Right ventricle myocardium inferior (tissue), 1 donor: ENCODE measurements around the gene TPP2. TPM values are rescaled to one million over a fixed set of nuclear protein-coding genes. Genes with fewer than 3 reads are reported as not detected.

ENCODE experiments used
- ATAC-seq: fragments of 200-7000 bp; cut with Tn5 transposase; one replicate; pipeline ENCODE4 v1.9.1; 2020; ENCODE audit warnings: mild to moderate bottlenecking, moderate library complexity
- DNase-seq: peaks from one replicate; pipeline ENCODE4 v3.0.0; 2021; ENCODE audit errors: missing footprints
- intact Hi-C: fragments of 100-400 bp; cut with DNase I; formaldehyde crosslinking; loops from one replicate; pipeline ENCODE4 v1.11.0; 2022
- total RNA-seq: library from RNA; stranded (reverse); fragmentation: NEBNext Ultra II Directional; extraction: Animal tissue kit (Norgen Biotek cat#: 25700); gene quantifications from one replicate; pipeline ENCODE4 v1.2.1, GENCODE V29; 2021
- donor health status: DM: no; HTN: yes; CAD: no; lungs with severe emphysema.

TPP2 gene
- total RNA-seq, 1 donor from 2014 or later: 29.9 TPM

DNA sequence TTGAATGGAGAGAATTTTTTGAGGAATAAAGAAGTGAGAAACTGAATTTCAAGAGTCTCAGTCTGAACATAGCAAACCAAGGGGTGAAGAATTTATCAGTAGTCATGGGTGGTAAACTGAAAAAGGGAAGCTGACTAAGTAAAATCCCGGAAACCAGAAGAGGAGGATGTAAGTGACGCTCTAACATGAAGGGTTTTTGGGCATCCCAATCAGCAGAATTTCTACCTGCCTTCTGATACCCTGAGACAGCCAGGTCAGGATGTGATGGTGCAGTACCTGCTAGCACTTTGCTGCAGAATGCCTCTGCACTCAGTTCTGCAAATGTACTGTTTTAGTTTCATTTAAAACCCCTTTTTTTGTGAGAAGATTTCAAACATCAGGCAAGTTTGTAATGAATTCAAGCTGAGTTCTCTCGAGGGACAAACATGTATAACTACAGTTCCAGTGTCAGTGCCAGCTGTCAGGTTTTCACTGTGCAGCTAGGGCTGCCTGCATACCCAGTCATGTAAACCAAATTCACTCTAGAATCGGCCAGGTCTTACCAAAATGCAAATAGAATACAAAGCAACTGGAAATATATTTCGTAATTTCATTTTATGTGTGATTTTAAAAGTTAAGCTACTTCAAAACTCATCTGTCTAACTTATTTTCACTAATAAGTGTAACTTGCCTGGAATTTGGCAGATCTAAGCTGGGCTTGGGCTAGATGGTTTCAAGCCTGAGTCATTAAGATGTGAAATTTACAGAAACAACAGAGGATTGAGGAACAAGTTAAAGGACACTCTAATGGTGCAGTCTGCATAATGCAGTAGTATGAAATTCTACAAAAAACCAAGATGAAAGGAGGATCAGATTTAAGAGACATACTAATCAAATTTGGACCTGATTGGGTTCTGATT is 84.3 kb downstream of the TPP2 start:
- intact Hi-C loops: no loop called here
- no peak for ATAC-seq
- no peak for DNase-seq

DNA sequence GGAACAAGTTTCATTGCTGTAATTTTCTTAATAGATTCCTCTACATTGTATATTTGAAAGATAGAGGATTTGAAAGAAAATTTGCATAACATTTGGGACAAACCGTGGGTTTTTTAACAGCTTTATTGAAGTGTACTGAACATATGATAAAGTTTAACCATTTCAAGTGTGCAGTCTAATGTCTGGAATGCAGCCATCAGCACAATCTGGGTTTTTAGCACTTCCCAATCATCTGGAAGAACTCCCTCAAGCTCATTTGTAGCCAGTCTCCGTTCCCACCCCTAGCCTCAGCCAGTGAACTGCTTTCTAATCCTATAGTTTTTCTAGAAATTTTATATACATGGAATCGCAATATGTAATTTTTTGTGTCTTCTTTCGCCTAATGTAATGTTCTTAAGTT is 85.4 kb downstream of the TPP2 start:
- DNase-seq (no peak), ATAC-seq (no peak)
- intact Hi-C loops: no loop called here

DNA sequence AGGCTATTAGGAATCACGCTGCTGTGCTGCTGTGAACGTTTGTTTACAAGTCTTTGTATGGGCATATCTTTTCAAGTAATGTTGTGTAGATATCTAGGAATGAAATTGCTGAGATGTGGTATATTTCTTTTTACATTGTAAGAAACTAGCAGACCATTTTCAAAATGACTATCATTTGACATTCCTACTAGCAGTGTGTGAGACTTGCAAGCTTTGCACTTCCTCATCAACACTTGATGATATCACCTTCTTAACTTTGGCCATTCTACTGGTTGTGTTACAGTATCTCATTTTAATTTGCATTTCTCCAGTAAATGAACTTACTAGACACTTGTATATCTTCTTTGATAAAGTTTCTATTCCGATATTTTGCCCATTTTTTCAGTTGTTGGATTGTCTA is 85.9 kb downstream of the TPP2 start:
- no peak for ATAC-seq

DNA sequence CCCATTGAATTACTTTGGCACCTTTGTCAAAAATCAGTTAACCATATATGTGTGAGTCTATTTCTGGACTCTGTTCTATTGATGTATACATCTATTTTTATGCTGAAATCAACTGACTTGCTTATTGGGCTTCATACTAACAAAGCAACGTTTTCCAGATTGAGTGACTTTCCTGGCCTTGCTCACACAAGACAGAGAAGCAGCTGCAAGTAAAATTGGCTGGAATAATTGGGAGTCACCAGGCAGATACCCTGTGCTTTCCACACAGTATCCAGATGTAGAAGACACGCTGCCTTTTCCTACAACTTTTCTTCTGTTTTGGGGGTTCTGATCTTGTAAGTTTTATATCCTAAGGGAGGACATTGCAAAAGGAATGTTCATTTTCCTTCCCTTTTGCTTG is 86.9 kb downstream of the TPP2 start:
- intact Hi-C loops: no loop called here
- DNase-seq (no peak), ATAC-seq (no peak)

More for the DNA sequence above, 85.9 kb downstream of the TPP2 start:
- intact Hi-C loops: no loop called here
- no peak for DNase-seq

DNA sequence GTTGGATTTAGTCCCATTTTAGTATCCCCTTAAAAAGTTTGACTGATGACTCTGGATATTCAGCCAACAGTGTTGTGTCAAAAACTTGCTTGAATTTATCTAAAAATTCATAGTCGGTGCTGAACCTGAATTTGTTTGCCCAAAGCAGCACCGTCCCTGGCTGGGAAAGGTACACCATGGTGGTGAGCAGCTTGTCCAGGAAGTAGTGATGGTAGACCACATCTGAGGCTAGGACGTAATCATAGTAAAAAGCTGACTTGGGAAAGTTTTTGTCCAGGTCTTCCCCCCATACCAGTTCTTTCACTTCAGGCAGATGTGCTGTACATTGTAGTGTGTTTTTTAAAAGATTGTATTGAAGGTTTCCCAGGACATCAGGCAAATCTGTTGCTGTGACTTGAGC is 89.2 kb downstream of the TPP2 start:
- DNase-seq (no peak), ATAC-seq (no peak)
- intact Hi-C loops: no loop called here

DNA sequence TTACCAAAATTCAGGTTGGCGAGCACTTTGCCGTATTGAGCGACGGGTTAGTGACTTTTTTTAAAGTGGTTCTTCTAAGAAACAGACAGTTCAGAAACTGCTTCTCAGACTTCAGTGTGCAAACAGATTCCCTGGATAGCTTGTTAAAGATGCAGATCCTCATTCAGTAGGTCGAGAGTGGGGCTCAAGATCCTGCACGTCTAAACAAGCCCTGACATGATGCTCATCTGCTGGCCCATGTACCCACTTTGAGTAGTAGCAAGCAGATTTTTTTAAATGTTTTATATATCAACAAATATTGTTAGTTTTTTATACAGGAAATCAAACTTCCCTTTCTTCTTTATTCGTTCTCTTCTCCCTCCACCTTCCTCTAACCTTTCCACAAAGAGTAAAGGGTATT is 90.7 kb downstream of the TPP2 start:
- no peak for ATAC-seq
- intact Hi-C loops: no loop called here

DNA sequence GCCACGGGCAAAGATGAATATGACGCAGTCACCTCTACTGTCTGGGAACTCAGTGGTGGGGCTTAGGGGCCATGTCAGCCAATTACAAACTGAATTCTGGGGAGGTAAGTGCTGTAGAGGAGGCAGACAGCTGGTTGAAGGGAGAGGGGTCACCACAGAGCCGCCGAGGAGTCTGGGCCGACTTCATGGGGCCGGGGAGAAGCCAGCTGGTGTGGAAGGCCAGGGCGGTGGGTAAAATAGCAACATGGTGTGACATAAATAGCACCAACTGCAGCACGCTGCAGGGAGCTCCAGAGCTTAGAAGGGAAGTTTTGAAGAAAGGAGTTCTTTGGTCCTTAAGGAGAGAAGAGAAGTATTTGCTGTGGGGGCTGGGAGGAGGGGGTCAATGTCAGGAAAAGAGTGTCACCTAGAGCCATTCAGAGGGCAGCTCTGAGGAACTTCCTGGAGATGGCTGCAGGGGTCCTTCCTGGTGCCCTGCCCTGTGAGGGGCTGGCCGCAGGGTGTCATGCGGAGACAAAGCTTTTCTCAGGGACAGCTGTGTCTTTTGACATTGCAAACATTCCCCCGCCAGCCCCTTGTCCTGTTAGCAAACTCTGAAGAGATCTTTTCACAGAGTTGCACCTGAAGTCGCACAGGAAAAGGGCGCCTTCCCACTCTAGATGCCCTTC is 91.7 kb downstream of the TPP2 start:
- no peak for ATAC-seq
- no peak for DNase-seq
- intact Hi-C loops: no loop called here

More for the DNA sequence above, 90.7 kb downstream of the TPP2 start:
- no peak for DNase-seq

DNA sequence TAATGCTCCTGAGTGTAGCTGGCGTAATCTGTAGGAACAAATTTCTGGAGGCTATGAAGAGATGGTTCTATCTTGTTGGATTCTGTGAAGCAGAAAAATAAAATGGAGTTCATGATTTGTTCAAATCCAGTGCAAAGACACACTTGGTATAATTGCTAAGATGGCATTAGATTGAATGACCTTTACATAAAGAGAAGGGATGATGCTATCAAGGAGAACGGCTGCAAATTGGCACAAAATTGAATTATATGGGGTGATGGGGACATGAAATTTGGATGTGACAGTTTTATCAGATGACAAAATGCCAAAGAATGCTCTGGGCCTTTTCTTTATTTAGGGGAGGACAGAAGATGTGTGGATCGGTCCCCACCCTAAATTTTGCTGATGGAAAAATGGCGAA is 94.1 kb downstream of the TPP2 start:
- intact Hi-C loops: no loop called here
- DNase-seq (no peak), ATAC-seq (no peak)

DNA sequence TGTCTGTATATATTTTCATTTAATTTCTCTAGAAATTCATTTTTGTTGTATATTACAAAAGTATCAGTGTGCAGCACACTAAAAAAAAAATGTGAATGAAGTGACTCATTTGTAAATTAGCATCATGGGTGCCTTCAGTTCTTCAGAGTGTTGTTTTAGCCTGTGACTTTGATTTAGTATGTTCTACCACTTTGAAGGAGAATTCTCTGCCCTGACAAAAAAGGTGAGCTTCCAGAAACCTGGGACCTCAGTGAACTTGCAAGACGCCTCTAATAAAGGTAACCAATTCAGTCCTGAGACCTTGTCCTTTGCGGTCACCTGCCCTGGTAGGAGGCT is 95.7 kb downstream of the TPP2 start:
- intact Hi-C loops: no loop called here
- ATAC-seq (no peak), DNase-seq (no peak)

DNA sequence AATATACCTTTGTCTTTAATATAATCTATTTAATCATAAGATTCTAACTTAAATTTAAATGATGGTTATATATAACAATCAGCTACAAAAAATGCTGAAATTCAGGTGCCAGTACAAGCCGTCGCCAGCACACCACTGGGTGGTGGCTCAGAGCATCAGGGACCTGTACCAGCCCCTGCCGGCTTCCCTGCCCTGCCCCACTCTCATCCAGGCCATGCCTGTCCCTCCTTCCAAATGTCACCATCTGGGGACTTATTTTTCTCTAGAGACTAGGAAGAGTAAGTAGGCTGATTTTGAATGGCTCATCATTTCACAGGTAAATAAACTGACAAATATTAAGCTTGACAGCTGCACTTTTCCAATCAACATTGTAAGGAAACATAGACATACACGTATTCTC is 96.5 kb downstream of the TPP2 start:
- intact Hi-C loops: no loop called here
- DNase-seq: no peak
- no peak for ATAC-seq

DNA sequence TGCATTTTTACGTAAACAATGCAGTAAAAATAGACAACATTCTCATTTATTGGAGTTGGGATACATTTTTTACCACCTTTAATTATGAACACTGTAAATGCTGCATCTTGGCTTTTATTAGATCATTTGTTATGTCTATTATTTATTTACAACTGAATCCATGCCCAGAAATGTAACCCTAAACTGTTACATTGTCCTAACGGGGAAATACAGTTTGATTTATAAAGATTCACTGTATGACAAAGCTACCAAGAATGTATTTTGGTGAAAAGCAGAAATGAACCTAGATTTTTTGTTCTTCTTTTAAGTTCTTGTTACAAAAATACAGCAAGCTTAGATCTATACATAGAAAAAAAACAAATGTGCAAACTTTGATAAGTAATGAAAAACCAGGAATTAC is 97.0 kb downstream of the TPP2 start:
- intact Hi-C loops: no loop called here
- ATAC-seq: no peak
- DNase-seq: no peak

DNA sequence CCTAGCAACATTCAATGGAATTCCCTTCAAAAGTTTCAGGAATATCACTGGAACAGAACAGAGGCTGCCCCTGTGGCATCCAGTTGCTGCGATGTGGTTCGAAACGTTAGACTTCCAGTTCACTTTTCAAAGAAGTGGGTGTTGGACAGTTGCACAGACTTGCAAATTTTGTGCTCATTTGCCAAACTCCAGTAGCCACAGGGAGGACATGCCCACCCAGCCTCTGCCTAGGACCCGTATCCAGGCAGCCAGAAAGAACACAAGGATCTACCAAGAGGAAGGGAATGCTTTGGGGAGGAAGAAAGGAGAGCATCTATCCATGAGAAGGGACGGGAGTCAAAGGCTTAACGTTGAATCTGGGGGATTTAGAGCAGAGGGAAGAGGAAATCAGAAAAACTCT is 98.2 kb downstream of the TPP2 start, which contains the start of gene METTL21C:
TSS of gene METTL21C (minus strand) at position 108 of the 400 bp plus-strand sequence. CDS start 546 bp downstream, outside the sequence.
- ATAC-seq (no peak), DNase-seq (no peak)
- intact Hi-C loops: no loop called here

DNA sequence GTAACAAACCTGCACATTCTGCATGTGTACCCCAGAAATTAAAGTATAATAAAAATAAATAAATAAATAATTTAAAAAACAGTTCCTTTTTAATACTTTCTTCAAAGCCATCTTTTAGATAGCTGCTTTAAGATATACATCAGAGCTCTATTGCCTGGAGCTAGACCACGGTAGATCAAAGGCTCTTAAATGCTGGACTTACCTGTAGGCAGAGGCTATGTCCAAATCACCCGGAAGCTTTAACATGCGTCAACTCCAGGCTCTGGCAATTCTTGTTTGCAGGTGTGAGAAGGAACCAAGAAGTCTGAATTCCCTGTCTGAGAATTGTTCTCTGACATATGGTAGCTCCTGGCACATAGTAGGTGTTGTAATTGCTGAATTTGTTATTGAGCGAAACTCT is 99.7 kb downstream of the TPP2 start:
- intact Hi-C loops: no loop called here
- ATAC-seq (no peak), DNase-seq (no peak)

DNA sequence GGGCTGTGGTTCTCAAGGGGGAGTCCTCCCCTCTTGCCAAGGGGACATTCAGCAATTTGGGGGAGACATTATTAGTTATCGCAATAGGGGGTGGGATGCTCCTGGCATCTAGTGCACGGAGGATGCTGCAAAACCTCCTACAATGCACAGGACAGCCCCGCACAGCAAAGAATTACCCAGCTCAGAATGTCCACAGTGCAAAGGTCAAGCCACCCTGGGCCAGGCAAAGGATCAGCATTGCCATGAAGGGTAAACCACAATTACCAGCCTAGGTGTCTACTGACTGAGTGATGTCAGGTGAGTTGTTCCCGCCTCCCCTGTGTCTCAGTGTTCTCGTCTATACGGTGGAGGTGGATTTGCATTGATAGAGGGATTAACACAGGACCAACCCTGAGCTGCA is 100.5 kb downstream of the TPP2 start:
- intact Hi-C loops: no loop called here
- ATAC-seq: no peak
- no peak for DNase-seq

DNA sequence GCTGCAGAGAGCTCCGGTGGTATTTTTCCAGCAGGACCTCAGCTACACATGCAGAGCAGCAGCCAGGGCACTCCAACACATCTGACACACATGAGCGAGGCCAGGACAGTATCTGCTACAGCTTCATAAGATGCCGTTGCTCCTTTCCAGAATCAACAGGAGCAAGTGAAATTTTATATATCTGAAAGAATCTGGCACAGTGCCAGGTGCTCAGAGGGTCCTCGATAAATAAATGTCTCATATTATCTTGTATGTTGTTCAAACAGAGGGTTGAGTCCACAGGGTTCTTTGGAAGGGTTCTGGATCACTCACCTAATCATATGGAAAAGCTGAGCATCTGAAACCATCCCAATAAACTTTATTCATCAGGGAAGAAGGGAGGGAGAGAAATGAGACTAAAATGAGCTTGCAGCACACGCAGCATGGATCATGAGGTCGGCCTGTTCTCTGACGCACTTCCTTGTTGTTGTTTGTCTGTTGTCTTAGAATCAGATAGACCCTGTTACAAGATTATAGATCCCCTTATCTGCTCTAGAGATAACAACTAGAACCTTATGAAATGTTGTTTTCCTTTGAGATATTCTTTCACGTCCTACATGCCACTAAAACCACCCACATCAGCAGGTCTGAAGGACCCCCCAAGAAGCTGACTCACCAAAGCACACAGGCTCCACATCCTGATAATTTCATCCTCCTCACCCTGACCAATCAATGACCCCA is 101.3 kb downstream of the TPP2 start:
- intact Hi-C loops: no loop called here
- no peak for DNase-seq
- no peak for ATAC-seq

DNA sequence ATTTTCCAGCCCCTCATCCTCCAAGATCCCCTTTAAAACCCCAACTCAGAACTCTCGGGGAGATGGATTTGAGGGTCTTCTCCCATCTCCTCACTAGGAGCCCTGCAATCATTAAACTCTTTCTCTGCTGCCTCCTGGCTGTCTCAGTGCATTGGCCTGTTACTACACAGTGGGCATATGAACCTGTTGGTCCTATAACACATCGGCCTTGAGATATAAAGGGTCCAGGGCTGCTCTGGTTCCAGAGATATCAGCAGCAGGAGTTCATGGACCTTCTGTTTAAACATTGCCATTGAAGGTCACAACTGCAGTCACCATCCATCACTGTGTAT is 101.8 kb downstream of the TPP2 start:
- intact Hi-C loops: no loop called here
- ATAC-seq (no peak), DNase-seq (no peak)

DNA sequence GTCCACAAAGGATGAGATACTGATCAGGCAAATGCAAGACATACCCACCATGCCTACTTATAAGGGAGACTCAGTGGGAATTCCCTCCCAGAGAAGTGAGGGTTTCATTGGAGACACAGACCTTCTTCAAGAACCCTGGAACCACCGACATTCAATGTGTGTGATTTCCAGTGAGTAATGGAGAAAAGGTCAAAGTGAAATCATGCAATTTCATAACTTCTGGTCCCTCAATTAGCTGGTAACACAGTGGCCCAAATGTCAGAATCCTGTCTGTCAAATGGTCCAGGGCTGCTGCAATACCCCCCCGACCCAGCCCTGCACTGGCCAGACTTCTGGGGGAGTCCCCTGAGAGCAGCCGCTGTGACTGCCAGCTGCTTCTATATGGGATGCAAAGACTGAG is 102.7 kb downstream of the TPP2 start:
- ATAC-seq (no peak), DNase-seq (no peak)
- intact Hi-C loops: no loop called here

DNA sequence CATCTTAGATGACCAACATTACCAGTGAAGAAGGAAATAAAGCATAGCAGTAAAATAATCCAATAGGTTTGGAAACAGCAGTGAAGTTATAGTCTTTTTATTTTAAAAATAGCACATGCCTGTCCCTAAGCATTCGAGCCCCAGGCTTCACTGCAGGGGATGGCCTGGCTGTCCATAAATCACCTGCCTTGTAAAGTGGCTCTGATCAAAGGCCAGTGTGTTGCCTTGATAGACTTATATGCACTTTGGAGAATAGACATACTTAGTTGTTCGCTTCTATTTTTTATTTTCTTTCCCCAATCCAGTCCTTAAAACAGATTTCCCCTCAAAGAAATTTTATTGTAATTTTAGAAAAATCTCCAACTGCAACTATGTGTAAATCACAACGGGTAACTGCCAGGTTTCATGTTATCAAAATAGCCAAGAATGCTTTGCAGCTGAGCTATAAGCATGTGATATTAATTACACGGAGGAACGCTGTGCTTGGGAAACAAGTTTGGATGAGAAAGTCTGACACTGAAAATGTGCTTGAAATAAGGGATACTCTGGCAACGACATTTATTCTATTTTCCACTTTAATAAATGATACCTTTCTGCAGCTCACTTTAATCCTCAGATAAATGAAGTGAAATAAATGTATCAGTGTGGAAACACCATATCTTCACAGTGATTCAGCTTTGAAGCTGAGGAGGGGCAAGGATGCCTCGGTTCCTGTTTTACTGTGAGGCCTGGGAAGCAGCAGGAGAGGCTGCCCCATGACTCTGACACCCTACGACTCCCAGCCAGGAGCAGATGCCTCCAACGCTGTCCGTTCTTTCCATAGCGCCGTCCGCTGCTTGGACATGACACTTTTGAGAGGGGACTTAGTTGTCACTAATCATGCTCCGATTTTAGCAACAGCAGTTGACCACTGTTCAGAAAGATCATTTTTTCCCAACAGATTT is 103.6 kb downstream of the TPP2 start:
- ATAC-seq (no peak), DNase-seq (no peak)

DNA sequence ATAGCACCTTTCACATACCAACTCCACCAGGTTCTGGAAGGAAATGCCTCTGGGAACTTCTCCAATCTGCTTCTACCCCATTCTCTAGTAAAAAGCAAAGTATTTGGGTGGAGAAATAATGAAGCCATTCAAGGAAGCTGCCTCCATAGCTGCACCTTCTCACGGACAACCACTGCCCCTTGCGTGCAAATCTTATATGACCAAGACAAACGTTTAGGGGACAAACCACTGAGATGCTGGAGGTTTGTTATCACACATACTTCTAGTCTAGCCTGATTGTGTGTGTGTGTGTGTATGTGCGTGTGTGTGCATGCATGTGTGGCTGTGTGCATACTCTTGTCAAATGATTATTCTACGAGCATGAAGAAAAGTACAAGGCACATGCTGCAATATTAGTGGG is 104.5 kb downstream of the TPP2 start:
- ATAC-seq (no peak), DNase-seq (no peak)
- intact Hi-C loops: no loop called here

More for the DNA sequence above, 103.6 kb downstream of the TPP2 start:
- intact Hi-C loops: no loop called here
